Right cardiac atrium (tissue), 5 donors: ENCODE data around the gene ANKFY1. TPM values are rescaled to one million over a fixed set of nuclear protein-coding genes. Genes with fewer than 3 reads are reported as not detected.

Source experiments
- ATAC-seq, 2 donors: fragments of 200-7000 bp; cut with Tn5 transposase; one replicate each; pipeline versions ENCODE4 v1.8.0 to v1.9.1; 2020; ENCODE audit warnings: moderate library complexity in 2 of 2, mild to moderate bottlenecking in 1 of 2
- DNase-seq, 3 donors: peaks; one replicate each; pipeline ENCODE4 v3.0.0-alpha.2; 2020
- H3K27ac ChIP-seq: one replicate; pipeline ENCODE4 v1.5.1; 2013; ENCODE audit warnings: mild to moderate bottlenecking, low read length, control low read depth, moderate library complexity
- H3K27me3 ChIP-seq: one replicate; pipeline ENCODE4 v1.6.1; 2013; ENCODE audit not compliant: control insufficient read depth, insufficient read depth
- H3K4me1 ChIP-seq: one replicate; pipeline ENCODE4 v1.6.1; 2013; ENCODE audit warnings: low read length; ENCODE audit not compliant: control insufficient read depth, insufficient read depth
- H3K4me3 ChIP-seq: one replicate; pipeline ENCODE4 v1.5.1; 2013; ENCODE audit warnings: low read length, control low read depth
- H3K9me3 ChIP-seq: one replicate; pipeline ENCODE4 v1.6.1; 2013; ENCODE audit warnings: low read length; ENCODE audit not compliant: control insufficient read depth
- WGBS: extraction: QIAGEN DNeasy Blood & Tissue Kit; methylation state at CpG from one replicate; pipeline ENCODE4 v1.1.7; 2013; 5-methylcytosine and 5-hydroxymethylcytosine counted together
- intact Hi-C, 4 donors: fragments of 100-400 bp; cut with DNase I; formaldehyde crosslinking; loops; one replicate each; pipeline versions ENCODE4 v1.11.0 to v1.14.0; 2022 to 2023
- polyA plus RNA-seq: library from polyadenylated mRNA; stranded (reverse); fragments of 200-250 nt; gene quantifications from one replicate; pipeline ENCODE4 v1.2.3, GENCODE V29; 2013
- total RNA-seq, 4 donors: library from RNA; stranded (reverse); fragmentation: NEBNext Ultra II Directional; extraction: Animal tissue kit (Norgen Biotek cat#: 25700); gene quantifications; one replicate each; pipeline ENCODE4 v1.2.1, GENCODE V29; 2021
- donor health status: healthy with polysubstance abuse.
- donor health status: DM: no; HTN: yes; CAD: no.
- donor health status: DM: no; HTN: no; CAD: no.
- donor health status: DM: no; HTN: yes; CAD: no; lungs with severe emphysema.
- donor health status: DM: yes; HTN: yes; CAD: no.

Gene ANKFY1
- total and polyA plus RNA-seq, 5 donors = 8.6 to 27.1 (median 24.5) TPM

GRCh38 chr17:4235372-4236279, 28.2 kb downstream of the ANKFY1 start:
- Histone ChIP-seq H3K4me1 (peaks cover 4% of the 10 kb centered on the region), H3K4me3 (no peak overlapping the region), H3K27ac (no peak overlapping the region), H3K9me3 (no peaks in the 10 kb centered on the region), H3K27me3 (no peaks in the 10 kb centered on the region)
- 84% methylated on average over 8 of the region's 8 CpGs for WGBS
- DNase-seq (no peak), ATAC-seq (no peak)
- intact Hi-C loops = no loop called here

- H3K4me1 ChIP-seq = peaks cover 8% of the 10 kb centered on the region
- intact Hi-C loops = no loop called here
- DNase-seq = no peak
- no peaks in the 10 kb centered on the region for H3K9me3 ChIP-seq
- H3K4me3 ChIP-seq = no peak overlapping the region
- no peaks in the 10 kb centered on the region for H3K27me3 ChIP-seq
- ATAC-seq = no peak
- no peak overlapping the region for H3K27ac ChIP-seq
These were observed 29.4 kb downstream of the ANKFY1 start for GRCh38 chr17:4234401-4234800.

- Histone ChIP-seq H3K27ac (peak overlapping the region; percentile 52), H3K4me3 (no peak overlapping the region), H3K4me1 (peaks cover 8% of the 10 kb centered on the region), H3K27me3 (no peaks in the 10 kb centered on the region), H3K9me3 (no peaks in the 10 kb centered on the region)
- WGBS = 67% methylated on average over 7 of the region's 7 CpGs
- intact Hi-C loops = no loop called here
- DNase-seq (peak in 1 of 3 donors; percentile 41), ATAC-seq (peak; percentile 47 to 56)
These were observed 30.0 kb downstream of the ANKFY1 start for GRCh38 chr17:4233668-4234258.

- peaks cover 8% of the 10 kb centered on the region for H3K4me1 ChIP-seq
- DNase-seq (no peak), ATAC-seq (no peak)
- no peak overlapping the region for H3K4me3 ChIP-seq
- H3K9me3 ChIP-seq = no peaks in the 10 kb centered on the region
- H3K27ac ChIP-seq = peak overlapping the region; percentile 56
- 58% methylated on average over 4 of the region's 4 CpGs for WGBS
- H3K27me3 ChIP-seq = no peaks in the 10 kb centered on the region
- intact Hi-C loops = no loop called here
These were observed 31.5 kb downstream of the ANKFY1 start for GRCh38 chr17:4232168-4232813.

- 39% methylated on average over 8 of the region's 8 CpGs for WGBS
- intact Hi-C loops = no loop called here
- H3K4me3 ChIP-seq = no peak overlapping the region
- DNase-seq (peak; percentile 54 to 82 (median 72)), ATAC-seq (peak; percentile 96 to 97)
- H3K27me3 ChIP-seq = no peaks in the 10 kb centered on the region
- no peaks in the 10 kb centered on the region for H3K9me3 ChIP-seq
- peaks cover 8% of the 10 kb centered on the region for H3K4me1 ChIP-seq
- peak overlapping the region; percentile 84 for H3K27ac ChIP-seq
These were observed 33.9 kb downstream of the ANKFY1 start for GRCh38 chr17:4229627-4230541.

GRCh38 chr17:4221899-4222659, 41.7 kb downstream of the ANKFY1 start:
- DNase-seq = no peak
- 85% methylated on average over 46 of the region's 47 CpGs for WGBS
- Histone ChIP-seq H3K9me3 (no peaks in the 10 kb centered on the region), H3K27me3 (no peaks in the 10 kb centered on the region), H3K4me1 (no peaks in the 10 kb centered on the region), H3K27ac (no peak overlapping the region), H3K4me3 (no peak overlapping the region)
- intact Hi-C loops = no loop called here
- peak in 1 of 2 donors; percentile 38 for ATAC-seq

GRCh38 chr17:4221163-4221562, 42.6 kb downstream of the ANKFY1 start:
- no peak for ATAC-seq
- Histone ChIP-seq H3K27ac (no peak overlapping the region), H3K4me3 (no peak overlapping the region), H3K4me1 (no peaks in the 10 kb centered on the region), H3K9me3 (no peaks in the 10 kb centered on the region), H3K27me3 (no peaks in the 10 kb centered on the region)
- WGBS = 85% methylated on average over 4 of the region's 4 CpGs
- DNase-seq = no peak
- intact Hi-C loops = no loop called here

GRCh38 chr17:4220655-4221054, 43.1 kb downstream of the ANKFY1 start:
- Histone ChIP-seq H3K27me3 (no peaks in the 10 kb centered on the region), H3K4me1 (no peaks in the 10 kb centered on the region), H3K4me3 (no peak overlapping the region), H3K27ac (peak overlapping the region; percentile 36), H3K9me3 (no peaks in the 10 kb centered on the region)
- peak in 1 of 2 donors; percentile 51 for ATAC-seq
- intact Hi-C loops = no loop called here
- WGBS = 57% methylated on average over 7 of the region's 7 CpGs
- DNase-seq = no peak

GRCh38 chr17:4219241-4219640, 44.5 kb downstream of the ANKFY1 start:
- H3K27me3 ChIP-seq = no peaks in the 10 kb centered on the region
- ATAC-seq = no peak
- no peaks in the 10 kb centered on the region for H3K4me1 ChIP-seq
- intact Hi-C loops = loop anchor here in 3 of 4 donors (5.0 to 10.0 kb wide), 2 partner anchors 86 to 193 kb away; no protein-coding TSS in a partner anchor
- DNase-seq = no peak
- no peak overlapping the region for H3K27ac ChIP-seq
- no peak overlapping the region for H3K4me3 ChIP-seq
- 88% methylated on average over 3 of the region's 3 CpGs for WGBS
- no peaks in the 10 kb centered on the region for H3K9me3 ChIP-seq
